Rectal smooth muscle tissue (tissue), 1 donor: ENCODE measurements around the gene PINK1.
A peak's percentile ranks its signal among the peaks of the same experiment; 100 is the strongest.
"Not testable (repeated sequence)": the region's sequence is repeated elsewhere in the genome, so short reads cannot be mapped to it uniquely, and the experiment has no call there.

ENCODE experiments used
- H3K27ac ChIP-seq: one replicate; pipeline ENCODE4 v1.7.0; 2013; ENCODE audit warnings: low read depth, low read length, inconsistent platforms
- H3K27me3 ChIP-seq: one replicate; pipeline ENCODE4 v1.7.0; 2013; ENCODE audit warnings: low read length; ENCODE audit not compliant: control insufficient read depth, insufficient read depth
- H3K36me3 ChIP-seq: one replicate; pipeline ENCODE4 v1.7.0; 2013; ENCODE audit warnings: low read length; ENCODE audit not compliant: control insufficient read depth, insufficient read depth
- H3K4me1 ChIP-seq: one replicate; pipeline ENCODE4 v1.7.0; 2013; ENCODE audit warnings: low read length; ENCODE audit not compliant: control insufficient read depth, insufficient read depth
- H3K4me3 ChIP-seq: one replicate; pipeline ENCODE4 v1.7.0; 2013; ENCODE audit warnings: low read length
- H3K9ac ChIP-seq: one replicate; pipeline ENCODE4 v1.7.0; 2013; ENCODE audit warnings: low read length

The PINK1 gene

DNA sequence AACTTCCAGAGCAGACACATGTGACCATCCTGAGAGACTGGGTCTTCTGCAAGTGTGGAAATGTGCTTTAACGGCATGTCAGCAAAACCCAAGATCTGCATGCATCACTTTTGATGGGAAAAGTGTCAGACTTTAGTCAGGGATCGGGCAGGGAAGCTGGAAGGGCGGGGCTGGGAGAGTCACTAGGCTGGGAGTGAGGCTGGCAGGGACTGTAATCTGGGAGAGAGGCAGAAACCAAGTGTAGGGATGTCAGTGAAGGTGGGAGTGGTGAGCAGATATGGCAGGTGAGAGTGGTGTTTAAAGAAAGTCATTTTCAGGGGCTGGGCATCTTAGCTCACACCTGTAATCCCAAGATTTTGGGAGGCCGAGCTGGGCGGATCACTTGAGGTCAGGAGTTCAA is 33.1 kb upstream of the PINK1 start:
- Histone ChIP-seq H3K27me3 (no peaks in the 10 kb centered on the region), H3K4me1 (no peaks in the 10 kb centered on the region), H3K36me3 (no peaks in the 10 kb centered on the region), H3K4me3 (no peak overlapping the region), H3K27ac (no peak overlapping the region), H3K9ac (no peak overlapping the region)

DNA sequence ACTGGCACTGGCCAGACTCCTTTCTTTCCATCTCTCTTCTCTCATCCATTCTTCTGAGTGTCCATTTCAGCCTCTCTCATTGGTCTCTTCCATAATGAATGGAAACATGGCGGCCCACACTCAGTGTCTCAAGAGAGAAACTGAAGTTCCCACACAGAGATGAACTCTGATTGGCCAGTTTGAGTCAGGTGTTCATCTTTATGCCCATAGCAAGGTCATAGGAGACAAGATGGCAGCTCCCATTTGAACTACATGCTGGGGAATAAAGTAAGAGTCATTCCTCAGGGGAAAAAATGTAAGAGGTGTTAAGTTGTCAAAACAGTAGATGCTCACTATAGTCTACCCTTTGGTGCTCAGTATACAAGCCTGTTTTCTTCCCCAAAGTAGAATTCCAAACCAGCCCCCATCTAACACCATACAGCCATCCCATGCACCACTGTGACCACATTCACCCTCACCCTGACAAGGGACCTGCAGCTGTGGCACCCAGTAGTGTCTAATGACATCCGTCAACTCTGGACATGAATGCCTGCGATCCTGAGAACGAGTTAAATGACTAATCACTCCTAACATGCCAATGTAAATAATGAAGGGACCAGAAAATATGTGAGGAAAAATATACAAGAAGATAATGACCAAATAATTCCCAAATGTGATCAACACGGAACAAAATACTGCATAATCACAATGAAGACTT is 32.0 kb upstream of the PINK1 start:
- no peak overlapping the region for H3K27ac ChIP-seq
- H3K36me3 ChIP-seq = no peaks in the 10 kb centered on the region
- no peaks in the 10 kb centered on the region for H3K4me1 ChIP-seq
- no peak overlapping the region for H3K9ac ChIP-seq
- H3K4me3 ChIP-seq = no peak overlapping the region
- H3K27me3 ChIP-seq = no peaks in the 10 kb centered on the region

DNA sequence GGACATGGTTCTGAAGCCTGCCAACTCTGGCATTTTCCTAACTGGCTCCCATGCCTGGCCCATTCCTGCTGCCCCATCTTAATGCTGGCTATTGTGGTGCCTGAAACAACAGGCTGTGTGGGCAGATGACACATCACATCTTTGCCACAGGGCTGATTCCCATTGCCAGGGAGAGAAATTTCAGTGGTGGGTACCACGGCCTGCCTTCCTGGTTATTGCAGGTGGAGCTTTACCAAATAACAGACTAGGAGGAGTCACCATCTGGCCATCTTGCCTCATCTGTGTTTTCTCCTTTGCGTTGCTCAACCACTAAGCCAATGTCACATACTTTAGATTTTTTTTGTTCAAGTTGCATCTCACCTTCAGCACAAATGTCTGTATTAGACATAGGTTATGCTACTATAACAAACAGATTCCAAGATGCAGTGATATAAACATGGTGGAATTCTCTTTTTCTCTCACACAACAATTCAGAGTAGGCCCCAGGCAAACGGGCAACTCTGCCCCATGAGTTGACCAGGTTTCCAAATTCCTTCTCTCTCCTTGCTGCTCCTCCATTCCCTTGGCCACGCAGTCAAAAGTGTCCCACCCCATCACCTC is 30.3 kb upstream of the PINK1 start:
- H3K9ac ChIP-seq = no peak overlapping the region
- H3K36me3 ChIP-seq = no peaks in the 10 kb centered on the region
- H3K4me3 ChIP-seq = no peak overlapping the region
- H3K27me3 ChIP-seq = no peaks in the 10 kb centered on the region
- no peaks in the 10 kb centered on the region for H3K4me1 ChIP-seq
- no peak overlapping the region for H3K27ac ChIP-seq

DNA sequence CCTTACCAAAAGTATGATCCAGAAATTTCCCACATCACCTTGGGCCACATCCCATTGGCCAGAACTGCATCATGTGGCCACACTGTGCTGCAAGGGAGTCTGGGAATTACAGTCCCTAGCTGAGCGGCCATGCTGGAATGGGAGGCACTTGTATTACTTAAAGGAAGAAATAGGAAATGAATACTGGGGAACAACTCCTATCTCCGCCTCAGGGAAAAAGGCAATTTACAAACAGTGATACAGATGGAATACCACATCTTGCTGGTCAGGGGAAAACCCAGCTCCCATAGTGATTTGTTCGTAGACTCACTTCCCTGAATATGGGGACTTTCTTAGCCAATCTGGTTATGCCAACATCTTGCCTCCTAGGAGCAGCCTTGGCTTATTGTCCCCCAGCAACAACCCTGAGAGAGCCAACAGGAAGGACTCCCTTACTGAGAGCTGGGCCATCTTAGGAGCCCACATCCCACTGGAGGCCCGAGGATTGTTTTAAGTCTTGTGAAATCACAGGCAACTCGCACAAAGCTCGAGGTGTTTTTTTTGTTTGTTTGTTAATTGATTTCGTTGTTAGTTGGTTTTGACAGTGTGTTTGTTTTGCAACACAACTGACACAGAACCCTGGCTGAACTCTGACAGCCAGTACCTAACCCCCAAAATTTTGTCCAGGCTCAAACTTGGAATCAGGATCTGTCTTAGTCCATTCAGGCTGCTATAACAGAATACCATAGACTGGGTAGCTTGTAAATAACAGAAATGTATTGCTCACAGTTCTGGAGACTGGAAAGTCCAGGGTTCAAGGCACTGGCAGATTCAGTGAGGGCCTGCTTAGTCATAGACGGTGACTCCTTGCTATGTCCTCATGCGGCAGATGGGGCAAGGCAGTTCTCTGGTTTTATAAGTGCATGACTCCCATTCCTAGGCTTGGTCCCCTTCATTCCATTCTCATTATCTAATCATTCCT is 29.5 kb upstream of the PINK1 start:
- Histone ChIP-seq H3K4me3 (no peak overlapping the region), H3K4me1 (no peaks in the 10 kb centered on the region), H3K27me3 (no peaks in the 10 kb centered on the region), H3K36me3 (no peaks in the 10 kb centered on the region), H3K9ac (no peak overlapping the region), H3K27ac (no peak overlapping the region)

DNA sequence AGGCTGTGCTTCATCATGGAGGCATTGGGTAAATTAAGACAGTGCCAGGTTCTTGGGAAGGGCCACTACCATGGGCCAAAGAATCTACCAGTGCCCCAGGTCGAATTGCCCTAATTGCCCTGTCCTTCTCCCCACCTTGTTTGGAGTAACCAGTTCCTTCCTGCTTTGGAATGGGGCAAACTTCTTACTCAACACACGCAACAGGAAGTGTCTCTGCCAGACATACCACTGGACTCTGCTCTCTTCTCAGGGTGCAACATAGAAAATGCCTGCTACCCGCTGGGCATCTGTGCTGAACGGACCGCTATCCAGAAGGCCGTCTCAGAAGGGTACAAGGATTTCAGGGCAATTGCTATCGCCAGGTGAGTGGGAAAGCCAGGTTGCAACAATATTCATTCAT is 28.6 kb upstream of the PINK1 start:
- Histone ChIP-seq H3K9ac (no peak overlapping the region), H3K4me3 (no peak overlapping the region), H3K27ac (no peak overlapping the region), H3K27me3 (no peaks in the 10 kb centered on the region), H3K36me3 (no peaks in the 10 kb centered on the region), H3K4me1 (no peaks in the 10 kb centered on the region)

DNA sequence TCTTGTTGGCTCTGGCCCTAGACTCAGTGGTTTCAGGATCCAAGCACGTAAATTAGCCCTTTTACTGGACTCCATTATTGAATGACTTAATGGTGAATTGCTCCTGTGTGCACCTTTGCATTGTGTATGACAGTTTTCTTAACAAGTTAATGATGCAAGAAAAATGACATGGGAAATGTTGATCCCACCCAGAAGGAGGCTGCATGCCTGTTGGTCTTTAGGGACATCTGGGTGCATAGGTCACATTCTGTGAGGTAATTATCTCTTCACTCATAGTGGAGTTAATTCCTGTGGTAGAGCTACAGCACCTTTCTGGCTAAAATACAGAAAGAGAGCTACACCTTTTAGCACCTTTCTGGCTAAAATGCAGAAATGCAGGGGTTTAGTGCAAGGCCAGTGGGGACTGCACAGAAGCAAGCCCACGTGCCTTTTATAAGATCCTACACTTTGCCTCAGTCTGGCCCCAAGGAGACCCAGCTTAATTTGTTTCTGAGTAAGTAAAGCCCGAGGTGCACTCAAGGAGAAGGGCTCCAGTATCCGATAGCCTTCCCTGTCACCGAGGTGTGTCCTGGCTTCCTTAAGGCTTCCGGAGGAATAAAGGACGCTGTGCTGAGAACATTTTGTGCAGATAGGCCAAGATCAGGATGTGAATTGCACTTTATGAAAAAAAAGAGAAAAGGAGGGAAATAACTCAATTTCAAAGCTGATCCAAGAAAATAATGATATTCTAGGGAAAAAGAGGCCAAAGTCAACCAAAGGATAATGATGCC is 26.3 kb upstream of the PINK1 start:
- H3K27ac ChIP-seq, H3K4me1 ChIP-seq, H3K4me3 ChIP-seq, H3K36me3 ChIP-seq, H3K9ac ChIP-seq, H3K27me3 ChIP-seq: not testable (repeated sequence)

DNA sequence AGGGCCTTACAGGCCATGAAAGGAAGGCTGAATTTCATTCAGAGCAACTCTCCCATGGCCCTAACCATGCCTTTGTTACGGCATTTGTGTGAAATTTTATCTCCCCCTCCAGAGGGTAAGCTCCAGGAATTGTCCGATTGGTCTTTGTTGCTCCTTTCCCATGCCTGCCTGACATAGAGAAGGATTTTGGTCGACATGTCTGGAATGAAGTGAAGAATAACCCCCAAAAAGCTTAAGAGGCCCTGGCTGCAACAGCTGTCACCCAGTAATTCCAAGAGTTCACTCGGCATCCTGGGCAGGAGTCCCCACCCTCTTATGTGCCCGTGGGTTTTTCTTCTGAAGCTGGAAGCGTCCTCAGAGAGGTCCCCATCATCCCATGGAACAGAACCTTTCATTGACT is 23.7 kb upstream of the PINK1 start:
- no peaks in the 10 kb centered on the region for H3K27me3 ChIP-seq
- H3K4me3 ChIP-seq = no peak overlapping the region
- H3K9ac ChIP-seq = no peak overlapping the region
- H3K36me3 ChIP-seq = no peaks in the 10 kb centered on the region
- peaks cover 3% of the 10 kb centered on the region for H3K4me1 ChIP-seq
- no peak overlapping the region for H3K27ac ChIP-seq

DNA sequence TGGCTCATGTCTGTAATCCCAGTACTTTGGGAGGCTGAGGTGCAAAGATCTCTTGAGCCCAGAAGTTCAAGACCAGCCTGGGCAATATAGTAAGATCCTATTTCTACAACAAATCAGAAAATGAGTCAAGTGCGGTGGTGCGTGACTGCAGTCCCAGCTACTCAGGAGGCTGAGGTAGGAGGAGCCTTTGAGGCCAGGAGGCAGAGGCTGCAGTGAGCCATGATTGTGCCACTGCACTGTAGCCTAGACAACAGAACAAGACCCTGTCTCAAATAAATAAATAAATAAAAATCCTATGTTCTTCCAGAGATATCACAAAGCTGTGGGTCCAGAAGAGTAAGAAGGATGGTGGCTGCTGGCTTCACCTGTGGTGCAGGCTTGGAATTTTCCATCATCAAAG is 22.3 kb upstream of the PINK1 start:
- Histone ChIP-seq H3K36me3 (no peaks in the 10 kb centered on the region), H3K27me3 (no peaks in the 10 kb centered on the region), H3K27ac (no peak overlapping the region), H3K4me3 (no peak overlapping the region), H3K4me1 (peaks cover 3% of the 10 kb centered on the region), H3K9ac (no peak overlapping the region)

DNA sequence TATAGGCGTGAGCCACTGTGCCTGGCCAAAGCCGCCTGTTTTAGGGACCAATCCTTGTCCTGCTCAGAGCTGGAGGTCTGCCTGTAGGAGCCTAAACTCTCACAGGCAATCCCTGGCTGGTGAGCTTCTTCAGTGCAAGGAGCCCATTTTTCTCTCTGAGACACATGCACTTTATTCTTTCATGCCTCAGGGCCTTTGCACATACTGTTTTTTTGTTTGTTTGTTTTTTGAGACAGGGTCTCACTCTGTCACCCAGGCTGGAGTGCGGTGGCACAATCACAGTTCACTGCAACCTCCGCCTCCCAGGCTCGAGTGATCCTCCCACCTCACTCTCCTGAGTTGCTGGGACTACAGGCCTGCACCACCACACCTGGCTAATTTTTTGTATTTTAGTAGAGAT is 21.6 kb upstream of the PINK1 start:
- no peaks in the 10 kb centered on the region for H3K36me3 ChIP-seq

DNA sequence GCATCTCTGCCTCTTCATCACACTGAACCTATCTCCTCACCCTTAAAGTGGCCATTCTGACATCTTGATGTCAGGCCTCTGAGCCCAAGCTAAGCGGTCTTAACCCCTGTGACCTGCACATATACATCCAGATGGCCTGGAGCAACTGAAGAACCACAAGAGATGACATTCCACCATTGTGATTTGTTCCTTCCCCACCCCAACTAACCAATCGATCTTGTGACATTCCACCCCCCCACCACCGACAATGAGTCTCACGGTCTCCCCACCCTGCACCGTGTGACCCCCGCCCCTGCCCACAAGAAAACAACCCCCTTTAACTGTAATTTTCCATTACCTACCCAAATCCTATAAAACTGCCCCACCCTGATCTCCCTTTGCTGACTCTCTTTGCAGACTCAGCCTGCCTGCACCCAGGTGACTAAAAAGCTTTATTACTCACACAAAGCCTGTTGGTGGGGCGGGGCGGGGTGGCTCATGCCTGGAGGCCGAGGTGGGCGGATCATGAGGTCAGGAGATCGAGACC is 21.0 kb upstream of the PINK1 start:
- Histone ChIP-seq H3K27ac (no peak overlapping the region), H3K9ac (no peak overlapping the region), H3K27me3 (no peaks in the 10 kb centered on the region), H3K4me1 (peaks cover 3% of the 10 kb centered on the region), H3K36me3 (no peaks in the 10 kb centered on the region), H3K4me3 (no peak overlapping the region)

More for the DNA sequence above, 21.6 kb upstream of the PINK1 start:
- no peaks in the 10 kb centered on the region for H3K27me3 ChIP-seq
- H3K4me3 ChIP-seq = no peak overlapping the region
- peaks cover 3% of the 10 kb centered on the region for H3K4me1 ChIP-seq
- H3K9ac ChIP-seq = no peak overlapping the region
- H3K27ac ChIP-seq = no peak overlapping the region

DNA sequence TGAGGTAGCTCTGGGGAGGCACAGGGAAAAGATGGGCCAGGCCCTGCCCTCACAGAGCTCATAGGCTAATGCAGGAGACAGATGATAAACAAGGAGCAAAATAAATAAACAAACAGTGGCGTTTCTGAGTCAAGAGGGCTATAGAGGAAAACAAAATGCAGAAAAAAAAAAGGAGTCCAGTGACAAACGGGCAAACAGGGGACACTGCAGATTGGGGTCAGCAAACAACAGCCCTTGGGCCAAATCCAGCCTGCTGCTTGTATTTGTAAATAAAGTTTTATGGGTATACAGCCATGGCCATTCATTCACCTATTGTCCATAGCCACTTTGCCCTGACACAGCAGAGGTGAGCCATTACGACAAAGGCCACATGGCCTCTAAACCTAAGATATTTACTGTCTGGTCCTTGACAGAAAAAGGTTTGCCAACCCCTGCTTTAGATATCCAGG is 19.1 kb upstream of the PINK1 start:
- Histone ChIP-seq H3K4me3 (no peak overlapping the region), H3K4me1 (peaks cover 3% of the 10 kb centered on the region), H3K27ac (peak overlapping the region; percentile 46), H3K27me3 (no peaks in the 10 kb centered on the region), H3K36me3 (no peaks in the 10 kb centered on the region), H3K9ac (no peak overlapping the region)
